Hepatocyte (in vitro differentiated cells): ENCODE results near the gene TMEM38A.

ENCODE experiments used
- CTCF ChIP-seq: fragments of 200-600 bp; sonication (generic); IDR thresholded peaks from 2 replicates; pipeline ENCODE4 v1.5.1; 2016; ENCODE audit warnings: antibody characterized with exemption, mild to moderate bottlenecking; ENCODE audit not compliant: poor library complexity
- EZH2 ChIP-seq: fragments of 200-600 bp; sonication (generic); IDR thresholded peaks from 2 replicates; pipeline ENCODE4 v1.6.1; 2016; ENCODE audit warnings: antibody characterized with exemption, mild to moderate bottlenecking, borderline replicate concordance
- EZH2phosphoT487 ChIP-seq: fragments of 200-600 bp; sonication (generic); IDR thresholded peaks from one replicate; pipeline ENCODE4 v1.6.1; 2018; ENCODE audit warnings: antibody characterized with exemption, mild to moderate bottlenecking, low read depth, moderate library complexity; ENCODE audit not compliant: unreplicated experiment, severe bottlenecking

GRCh38 chr19:16631465-16631864, 29.5 kb upstream of the TMEM38A start:
- TF ChIP-seq CTCF (no peak), EZH2phosphoT487 (no peak), EZH2 (no peak)
